OCI-LY1 (cell line): Measurements from ENCODE around the gene DNLZ.

ENCODE experiments used
- H2AFZ ChIP-seq: fragments of 200-600 bp; sonication (generic), shearing (Covaris generic); 2 replicates; pipeline ENCODE4 v1.6.0; 2014; ENCODE audit warnings: antibody characterized with exemption, mild to moderate bottlenecking, low read length
- H3F3A ChIP-seq: fragments of 200-600 bp; sonication (generic), shearing (Covaris generic); 2 replicates; pipeline ENCODE4 v1.6.0; 2014; ENCODE audit warnings: mild to moderate bottlenecking, antibody characterized with exemption, low read length, moderate library complexity; ENCODE audit not compliant: insufficient read depth
- H3K27ac ChIP-seq: fragments of 200-600 bp; sonication (generic); 2 replicates; pipeline ENCODE4 v1.5.1; 2014; ENCODE audit warnings: low read length, mixed run types, mild to moderate bottlenecking, low read depth; ENCODE audit not compliant: poor library complexity, severe bottlenecking
- H3K27me3 ChIP-seq: fragments of 200-600 bp; sonication (generic); 2 replicates; pipeline ENCODE4 v1.6.0; 2014; ENCODE audit warnings: antibody characterized with exemption, mild to moderate bottlenecking, low read length, moderate library complexity; ENCODE audit not compliant: insufficient read depth
- H3K36me3 ChIP-seq: fragments of 200-600 bp; sonication (generic); 2 replicates; pipeline ENCODE4 v1.6.1; 2014; ENCODE audit warnings: mild to moderate bottlenecking, antibody characterized with exemption, low read length, moderate library complexity, mixed read lengths; ENCODE audit not compliant: insufficient read depth
- H3K4me1 ChIP-seq: fragments of 200-600 bp; sonication (generic); 2 replicates; pipeline ENCODE4 v1.5.1; 2014; ENCODE audit warnings: mild to moderate bottlenecking, low read length, moderate library complexity; ENCODE audit not compliant: insufficient read depth, severe bottlenecking
- H3K4me2 ChIP-seq: fragments of 200-600 bp; sonication (generic), shearing (Covaris generic); 2 replicates; pipeline ENCODE4 v1.6.1; 2014; ENCODE audit warnings: low read length
- H3K4me3 ChIP-seq: fragments of 200-600 bp; sonication (generic); 2 replicates; pipeline ENCODE4 v1.5.1; 2014; ENCODE audit warnings: low read length, low read depth, mild to moderate bottlenecking, mixed read lengths; ENCODE audit not compliant: poor library complexity, severe bottlenecking
- H3K79me2 ChIP-seq: fragments of 200-600 bp; shearing (Covaris generic); 2 replicates; pipeline ENCODE4 v1.6.1; 2016; ENCODE audit warnings: mixed run types, low read length, mixed read lengths; ENCODE audit not compliant: insufficient read depth
- H3K9ac ChIP-seq: fragments of 200-600 bp; sonication (generic), shearing (Covaris generic); 2 replicates; pipeline ENCODE4 v1.6.1; 2014; ENCODE audit warnings: mild to moderate bottlenecking, low read length, mixed read lengths
- H3K9me2 ChIP-seq: fragments of 200-600 bp; sonication (generic), shearing (Covaris generic); 2 replicates; pipeline ENCODE4 v1.6.1; 2014; ENCODE audit warnings: low read depth, mild to moderate bottlenecking, low read length, mixed read lengths
- H3K9me3 ChIP-seq: fragments of 200-600 bp; shearing (Covaris generic); 2 replicates; pipeline ENCODE4 v1.6.1; 2014; ENCODE audit warnings: low read length, mixed read lengths
- H4K20me1 ChIP-seq: fragments of 200-600 bp; sonication (generic), shearing (Covaris generic); 2 replicates; pipeline ENCODE4 v1.6.0; 2016; ENCODE audit warnings: mild to moderate bottlenecking, low read length; ENCODE audit not compliant: insufficient read depth
- CTCF ChIP-seq: fragments of 200-600 bp; sonication (generic), shearing (Covaris generic); IDR thresholded peaks from 2 replicates; pipeline ENCODE4 v1.5.1; 2017; ENCODE audit warnings: mild to moderate bottlenecking, antibody characterized with exemption, low read length, moderate library complexity, mixed read lengths
- EZH2 ChIP-seq: fragments of 200-600 bp; sonication (generic), shearing (Covaris generic); IDR thresholded peaks from 2 replicates; pipeline ENCODE4 v1.8.0; 2017; ENCODE audit warnings: borderline replicate concordance, mixed run types, mild to moderate bottlenecking, antibody characterized with exemption, low read length, moderate library complexity, mixed read lengths

DNLZ gene

GRCh38 chr9:136383436-136383835 lies 19.9 kb upstream of the DNLZ start:
- no peaks in the 10 kb centered on the region for H3K79me2 ChIP-seq
- no peak overlapping the region for H3K9ac ChIP-seq
- no peaks in the 10 kb centered on the region for H3K27me3 ChIP-seq
- H4K20me1 ChIP-seq, result no peaks in the 10 kb centered on the region
- H3K4me2 ChIP-seq, result no peak overlapping the region
- H3K36me3 ChIP-seq, result peaks cover 83% of the 10 kb centered on the region
- H3K4me3 ChIP-seq, result no peak overlapping the region
- no peaks in the 10 kb centered on the region for H3K4me1 ChIP-seq
- H2AFZ ChIP-seq, result no peak overlapping the region
- no peaks in the 10 kb centered on the region for H3K9me3 ChIP-seq
- TF ChIP-seq CTCF (no peak), EZH2 (no peak)
- no peaks in the 10 kb centered on the region for H3F3A ChIP-seq
- H3K27ac ChIP-seq, result no peak overlapping the region
- no peaks in the 10 kb centered on the region for H3K9me2 ChIP-seq

GRCh38 chr9:136381966-136382513 lies 18.5 kb upstream of the DNLZ start:
- Histone ChIP-seq H3K9ac (no peak overlapping the region), H4K20me1 (no peaks in the 10 kb centered on the region), H3K4me1 (no peaks in the 10 kb centered on the region), H3K79me2 (no peaks in the 10 kb centered on the region), H3K27ac (no peak overlapping the region), H3K27me3 (no peaks in the 10 kb centered on the region), H3F3A (no peaks in the 10 kb centered on the region), H2AFZ (no peak overlapping the region), H3K9me3 (no peaks in the 10 kb centered on the region), H3K4me3 (no peak overlapping the region), H3K36me3 (peaks cover 75% of the 10 kb centered on the region), H3K9me2 (no peaks in the 10 kb centered on the region), H3K4me2 (no peak overlapping the region)
- TF ChIP-seq EZH2 (no peak), CTCF (no peak)

- no peak for TF ChIP-seq CTCF
- TF ChIP-seq EZH2, result no peak
- no peak overlapping the region for H2AFZ ChIP-seq
- H3K36me3 ChIP-seq, result peaks cover 71% of the 10 kb centered on the region
- no peak overlapping the region for H3K4me3 ChIP-seq
- H3K9me2 ChIP-seq, result no peaks in the 10 kb centered on the region
- no peaks in the 10 kb centered on the region for H4K20me1 ChIP-seq
- no peak overlapping the region for H3K9ac ChIP-seq
- no peaks in the 10 kb centered on the region for H3F3A ChIP-seq
- no peak overlapping the region for H3K27ac ChIP-seq
- no peaks in the 10 kb centered on the region for H3K27me3 ChIP-seq
- no peaks in the 10 kb centered on the region for H3K79me2 ChIP-seq
- H3K4me1 ChIP-seq, result no peaks in the 10 kb centered on the region
- H3K9me3 ChIP-seq, result no peaks in the 10 kb centered on the region
- no peak overlapping the region for H3K4me2 ChIP-seq
Measured at GRCh38 chr9:136381311-136381710, 17.8 kb upstream of the DNLZ start.
